Measurements from ENCODE around the gene DUOX1.

Gene DUOX1

DNA sequence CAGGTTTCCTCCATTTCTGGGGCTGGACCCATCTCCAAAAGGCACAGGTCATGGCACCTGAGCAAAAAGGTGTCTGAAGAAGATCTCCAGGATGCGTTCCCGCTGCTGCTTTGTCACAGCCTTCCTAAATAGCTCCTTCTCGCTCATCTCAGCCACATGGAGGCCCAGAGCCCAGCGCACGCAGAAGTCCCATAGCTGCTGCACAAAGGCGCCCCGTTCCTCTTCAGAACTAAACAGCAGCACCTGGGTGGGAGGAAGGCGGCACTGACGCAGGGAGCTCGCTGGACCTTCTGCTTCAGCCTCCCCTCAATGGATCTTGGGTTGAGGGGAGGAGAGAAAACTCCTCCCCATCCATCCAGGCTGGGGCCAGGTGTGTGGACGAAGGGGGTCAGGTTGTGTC lies 24.2 kb upstream of the DUOX1 start:
- no peak overlapping the region for H3K4me3 ChIP-seq (ENCODE audit: low read length)
- TF ChIP-seq, protein P1, sequence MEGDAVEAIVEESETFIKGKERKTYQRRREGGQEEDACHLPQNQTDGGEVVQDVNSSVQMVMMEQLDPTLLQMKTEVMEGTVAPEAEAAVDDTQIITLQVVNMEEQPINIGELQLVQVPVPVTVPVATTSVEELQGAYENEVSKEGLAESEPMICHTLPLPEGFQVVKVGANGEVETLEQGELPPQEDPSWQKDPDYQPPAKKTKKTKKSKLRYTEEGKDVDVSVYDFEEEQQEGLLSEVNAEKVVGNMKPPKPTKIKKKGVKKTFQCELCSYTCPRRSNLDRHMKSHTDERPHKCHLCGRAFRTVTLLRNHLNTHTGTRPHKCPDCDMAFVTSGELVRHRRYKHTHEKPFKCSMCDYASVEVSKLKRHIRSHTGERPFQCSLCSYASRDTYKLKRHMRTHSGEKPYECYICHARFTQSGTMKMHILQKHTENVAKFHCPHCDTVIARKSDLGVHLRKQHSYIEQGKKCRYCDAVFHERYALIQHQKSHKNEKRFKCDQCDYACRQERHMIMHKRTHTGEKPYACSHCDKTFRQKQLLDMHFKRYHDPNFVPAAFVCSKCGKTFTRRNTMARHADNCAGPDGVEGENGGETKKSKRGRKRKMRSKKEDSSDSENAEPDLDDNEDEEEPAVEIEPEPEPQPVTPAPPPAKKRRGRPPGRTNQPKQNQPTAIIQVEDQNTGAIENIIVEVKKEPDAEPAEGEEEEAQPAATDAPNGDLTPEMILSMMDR (IDR thresholded peaks at IDR 0.05; ENCODE audit: insufficient read depth, low read depth, low read length, missing control alignments): no peak
- DNase-seq (ENCODE audit: low read depth): no peak

DNA sequence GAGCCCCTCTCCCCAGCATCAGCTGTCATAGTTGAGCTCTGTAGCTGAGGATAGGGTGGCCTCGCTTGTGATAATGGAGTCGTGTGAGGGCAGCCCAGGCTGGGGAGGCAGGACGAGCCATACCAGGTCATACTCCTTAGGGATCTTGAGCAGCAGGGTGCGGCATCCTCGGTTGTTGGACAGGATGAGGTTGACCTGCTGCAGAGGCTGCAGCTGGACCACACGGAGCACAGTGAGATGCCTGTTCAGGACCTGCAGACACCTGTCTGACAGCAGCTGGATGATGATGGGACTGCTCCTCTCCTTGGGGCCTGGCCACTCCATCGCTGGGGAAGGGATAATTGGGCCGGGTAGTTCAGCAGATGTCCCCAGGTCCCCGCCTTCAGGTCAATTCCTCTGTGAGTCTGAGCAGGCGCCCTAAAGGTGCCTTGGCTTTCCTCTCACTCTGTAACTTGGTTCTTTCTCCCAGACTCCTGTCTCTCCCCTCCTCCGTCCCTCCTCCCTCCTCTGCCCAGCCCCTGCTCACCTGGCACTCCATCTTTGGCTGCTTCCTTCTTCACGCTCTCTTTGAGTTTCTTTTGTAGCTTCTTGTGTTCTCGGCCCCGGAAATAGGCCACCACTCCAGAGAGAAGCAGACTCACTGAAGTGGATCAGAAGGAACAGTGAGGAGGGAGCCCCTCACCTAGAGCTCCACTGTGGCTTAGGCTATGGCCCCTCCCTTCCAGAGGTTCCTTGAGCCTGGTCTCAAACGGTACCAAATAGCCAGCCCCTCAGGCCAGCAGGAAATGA lies 23.6 kb upstream of the DUOX1 start:
- no peak for DNase-seq (ENCODE audit: low read depth)
- TF ChIP-seq, protein P1 (IDR thresholded peaks at IDR 0.05; ENCODE audit: insufficient read depth, low read depth, low read length, missing control alignments): no peak
- H3K4me3 ChIP-seq (ENCODE audit: low read length): no peak overlapping the region

DNA sequence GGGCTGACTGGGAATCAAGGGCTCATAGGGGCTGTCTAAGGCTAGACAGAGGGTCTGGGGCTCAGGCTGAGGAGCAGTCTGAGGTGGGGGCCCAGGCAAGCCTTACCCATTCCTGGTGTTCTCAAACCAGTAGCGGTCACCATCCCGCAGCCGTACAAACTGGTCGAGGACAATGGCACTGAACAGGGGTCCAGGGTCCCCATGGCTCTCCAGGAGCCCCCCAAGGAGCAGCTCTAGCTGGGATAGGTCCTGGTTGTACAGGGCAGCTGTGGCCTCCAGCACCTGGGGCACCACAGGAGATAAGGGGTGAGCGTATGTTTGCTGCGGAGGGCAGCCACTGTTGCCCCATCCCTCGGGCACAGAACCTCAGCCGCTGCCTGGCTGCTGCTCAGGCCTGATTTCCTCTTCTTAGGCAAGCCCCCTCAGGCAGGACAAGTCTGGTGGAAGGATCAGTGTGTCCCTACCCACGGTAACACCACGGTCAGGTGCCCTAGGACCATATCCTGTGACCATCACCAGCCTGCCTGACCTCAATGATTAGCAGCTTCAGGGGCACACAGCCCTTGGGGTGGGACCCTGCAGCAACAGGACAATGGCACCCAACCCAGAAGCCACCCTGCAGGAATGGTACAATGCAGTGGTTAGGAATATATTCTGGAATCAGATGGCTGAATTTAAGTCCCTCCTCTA lies 21.7 kb upstream of the DUOX1 start:
- DNase-seq (ENCODE audit: low read depth): no peak
- H3K4me3 ChIP-seq (ENCODE audit: low read length): no peak overlapping the region
- TF ChIP-seq, protein P1 (IDR thresholded peaks at IDR 0.05; ENCODE audit: insufficient read depth, low read depth, low read length, missing control alignments): no peak

DNA sequence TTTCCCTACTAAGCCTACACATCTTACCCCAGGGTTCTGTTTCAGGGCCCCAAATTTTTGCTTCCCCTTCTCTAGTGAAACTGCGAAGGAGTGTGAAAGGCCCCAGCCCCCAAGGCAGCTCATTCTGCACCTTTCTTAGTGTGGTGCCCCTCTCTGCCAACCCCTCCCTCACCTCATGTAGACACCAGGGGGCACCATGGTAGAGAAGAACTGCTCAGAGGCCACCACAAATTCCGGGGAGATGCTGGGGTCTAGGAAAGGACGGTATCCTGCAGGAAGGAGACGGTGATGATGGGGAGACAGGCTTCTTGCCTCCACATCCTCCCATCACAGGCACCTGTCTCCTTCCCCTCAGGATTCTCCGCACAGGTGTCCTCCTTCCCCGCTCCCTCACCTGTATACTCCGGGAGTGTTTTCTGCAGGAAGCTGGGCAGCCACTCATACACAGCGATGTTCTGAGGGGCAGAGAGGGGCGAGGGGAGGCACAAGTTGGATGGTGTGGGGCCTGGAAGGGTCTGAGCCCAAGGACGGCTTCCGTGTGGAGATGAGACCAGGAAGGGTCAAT lies 19.5 kb upstream of the DUOX1 start:
- H3K4me3 ChIP-seq (ENCODE audit: low read length): no peak overlapping the region
- TF ChIP-seq, protein P1 (IDR thresholded peaks at IDR 0.05; ENCODE audit: insufficient read depth, low read depth, low read length, missing control alignments): no peak
- DNase-seq (ENCODE audit: low read depth): no peak

DNA sequence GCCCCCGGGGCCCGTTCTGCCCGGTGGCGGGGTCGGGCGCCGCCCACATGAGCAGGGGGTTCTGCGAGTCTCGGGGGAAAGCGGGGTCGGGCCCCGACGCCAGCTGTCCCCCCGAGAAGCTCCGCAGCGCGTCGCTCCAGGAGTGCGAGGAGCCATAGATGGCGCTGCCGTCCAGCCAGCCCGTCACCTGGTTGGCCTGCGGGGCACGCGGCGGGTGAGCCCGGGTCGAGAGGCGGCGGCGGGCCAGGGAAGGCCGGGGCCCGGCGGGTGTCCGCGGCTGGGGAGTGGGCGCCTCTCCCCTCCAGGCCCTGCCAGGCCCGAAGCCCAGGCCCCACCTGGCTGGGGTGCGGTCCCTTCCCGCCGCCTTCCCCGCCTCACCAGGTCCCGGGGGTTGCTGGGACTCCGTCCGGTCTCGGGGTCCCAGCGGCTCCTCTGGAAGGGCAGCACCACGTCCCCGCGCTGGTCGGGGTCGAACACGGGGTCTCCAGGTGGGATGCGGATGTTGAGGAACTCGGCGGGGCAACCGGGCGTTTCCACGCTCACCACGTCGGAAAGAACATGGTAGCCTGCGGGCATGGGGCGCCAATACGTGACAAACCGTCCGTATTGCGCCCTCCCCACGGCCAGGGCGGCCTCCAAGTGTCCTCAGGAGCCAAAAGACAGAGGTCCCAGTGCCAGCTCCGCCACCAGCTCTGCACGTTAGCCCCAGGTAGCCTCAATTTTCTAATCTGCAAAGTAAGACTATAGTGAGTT lies 18.2 kb upstream of the DUOX1 start:
- no peak overlapping the region for H3K4me3 ChIP-seq (ENCODE audit: low read length)
- no peak for DNase-seq (ENCODE audit: low read depth)
- TF ChIP-seq, protein P1 (IDR thresholded peaks at IDR 0.05; ENCODE audit: insufficient read depth, low read depth, low read length, missing control alignments): no peak

DNA sequence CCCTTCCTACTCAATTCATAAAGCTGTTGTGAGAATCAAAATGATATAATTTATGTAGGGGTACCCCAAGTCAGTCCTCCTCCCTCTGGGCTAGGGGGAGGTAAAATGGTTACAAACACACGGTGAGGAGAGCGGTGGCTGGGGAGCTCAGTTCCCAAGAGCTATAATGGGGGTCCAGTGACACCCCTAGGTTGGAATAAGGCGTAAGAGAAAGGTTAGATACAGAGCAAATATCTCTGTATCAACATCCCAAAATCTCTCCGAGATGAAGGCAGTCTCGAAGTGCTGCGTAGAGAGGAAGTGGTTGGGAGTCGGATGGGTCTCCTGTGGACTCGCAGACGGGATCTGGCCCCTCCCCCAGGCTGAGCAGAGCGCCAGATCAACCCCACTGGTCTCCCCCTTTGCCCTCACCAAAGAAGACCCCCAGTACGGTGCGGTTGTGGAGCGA lies 17.6 kb upstream of the DUOX1 start:
- DNase-seq (ENCODE audit: low read depth): no peak
- TF ChIP-seq, protein P1 (IDR thresholded peaks at IDR 0.05; ENCODE audit: insufficient read depth, low read depth, low read length, missing control alignments): no peak
- peak overlapping the region; percentile 3 for H3K4me3 ChIP-seq (ENCODE audit: low read length)

Data from epithelial cell of esophagus (primary cell).